ENCODE data around the gene HK1. TPM values are rescaled to one million over a fixed set of nuclear protein-coding genes. Genes with fewer than 3 reads are reported as not detected.
"Not testable (repeated sequence)": the region's sequence is repeated elsewhere in the genome, so short reads cannot be mapped to it uniquely, and the experiment has no call there.

The HK1 gene
- total RNA-seq, 2 experiments from 2014 or later, result 213 to 220 TPM

DNA sequence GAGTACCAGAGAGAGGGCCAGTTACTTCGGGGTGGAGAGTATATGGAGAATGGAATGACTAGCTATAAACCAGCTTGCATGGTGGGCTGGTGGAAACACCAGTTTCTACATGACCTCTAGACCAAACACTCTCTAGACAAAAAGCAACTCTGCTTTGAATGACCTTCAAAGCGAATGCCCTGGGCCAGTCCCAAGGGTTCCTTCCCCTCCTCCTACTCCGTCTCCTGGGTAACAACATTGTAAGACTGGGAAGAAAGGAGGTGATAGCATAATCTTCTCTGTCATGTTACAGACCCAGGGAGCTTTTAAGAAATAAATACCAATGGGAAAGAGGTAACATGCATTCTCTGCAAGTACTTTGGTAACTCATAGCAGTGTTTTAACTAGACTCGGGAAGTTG is 7.4 kb downstream of the HK1 start:
- Mint-ChIP-seq H3K9me3 (no peaks in the 10 kb centered on the region), H3K4me3 (no peak overlapping the region), H3K27ac (no peak overlapping the region), H3K27me3 (no peaks in the 10 kb centered on the region), H3K4me1 (ENCODE audit: low read depth) (no peaks in the 10 kb centered on the region), H3K36me3 (no peaks in the 10 kb centered on the region)
- POLR2A ChIA-PET, result no interaction called here
- DNase-seq, result no peak
- intact Hi-C loops (cut with micrococcal nuclease), result no loop called here
- CTCF ChIA-PET, result no interaction called here

DNA sequence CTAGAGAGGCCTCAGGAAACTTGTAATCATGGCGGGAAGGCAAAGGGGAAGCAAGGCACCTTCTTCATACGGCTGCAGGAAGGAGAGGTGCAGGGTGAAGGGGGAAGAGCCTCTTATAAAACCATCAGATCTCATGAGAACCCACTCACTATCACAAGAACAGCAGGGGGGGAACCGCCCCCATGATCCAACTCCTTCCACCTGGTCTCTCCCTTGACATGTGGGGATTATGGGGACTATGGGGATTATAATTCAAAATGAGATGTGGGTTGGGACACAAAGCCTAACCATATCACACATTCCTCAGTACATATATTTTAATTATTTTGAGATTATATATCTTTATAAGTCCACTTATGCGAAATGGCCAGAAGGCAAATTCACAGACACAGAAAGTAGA is 8.9 kb downstream of the HK1 start:
- CTCF ChIA-PET, result no interaction called here

DNA sequence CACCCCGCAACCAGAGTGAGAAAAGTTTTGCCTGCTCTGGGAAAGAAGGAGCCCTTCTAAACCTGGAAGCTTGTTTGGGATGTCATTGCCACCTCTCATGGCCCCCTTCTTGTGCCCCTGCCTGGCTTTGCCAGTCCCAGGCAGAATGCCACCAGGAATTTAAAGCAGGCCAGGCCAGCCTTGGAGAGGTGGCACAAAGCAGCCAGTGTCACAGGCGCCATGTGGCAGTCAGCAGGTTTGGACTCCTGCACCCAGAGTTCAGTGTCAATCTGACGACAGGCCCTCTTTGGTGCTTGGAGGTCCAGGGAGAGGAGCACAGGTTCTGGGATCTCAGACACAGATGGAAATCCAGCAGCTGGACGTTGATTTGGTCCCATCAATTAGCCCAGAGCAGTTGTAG is 12.7 kb downstream of the HK1 start:
- H3K27me3 Mint-ChIP-seq, result no peaks in the 10 kb centered on the region
- intact Hi-C loops (cut with micrococcal nuclease), result no loop called here
- DNase-seq, result no peak
- POLR2A ChIA-PET, result no interaction called here
- no peaks in the 10 kb centered on the region for H3K36me3 Mint-ChIP-seq
- H3K4me3 Mint-ChIP-seq, result no peak overlapping the region
- H3K9me3 Mint-ChIP-seq, result no peaks in the 10 kb centered on the region
- CTCF ChIA-PET, result no interaction called here
- H3K27ac Mint-ChIP-seq, result no peak overlapping the region
- no peaks in the 10 kb centered on the region for H3K4me1 Mint-ChIP-seq (ENCODE audit: low read depth)

More for the DNA sequence above, 8.9 kb downstream of the HK1 start:
- Mint-ChIP-seq H3K27me3 (no peaks in the 10 kb centered on the region), H3K27ac (no peak overlapping the region), H3K9me3 (no peaks in the 10 kb centered on the region), H3K4me3 (no peak overlapping the region), H3K36me3 (no peaks in the 10 kb centered on the region), H3K4me1 (ENCODE audit: low read depth) (no peaks in the 10 kb centered on the region)
- DNase-seq, result no peak
- intact Hi-C loops (cut with micrococcal nuclease), result no loop called here
- POLR2A ChIA-PET, result no interaction called here

DNA sequence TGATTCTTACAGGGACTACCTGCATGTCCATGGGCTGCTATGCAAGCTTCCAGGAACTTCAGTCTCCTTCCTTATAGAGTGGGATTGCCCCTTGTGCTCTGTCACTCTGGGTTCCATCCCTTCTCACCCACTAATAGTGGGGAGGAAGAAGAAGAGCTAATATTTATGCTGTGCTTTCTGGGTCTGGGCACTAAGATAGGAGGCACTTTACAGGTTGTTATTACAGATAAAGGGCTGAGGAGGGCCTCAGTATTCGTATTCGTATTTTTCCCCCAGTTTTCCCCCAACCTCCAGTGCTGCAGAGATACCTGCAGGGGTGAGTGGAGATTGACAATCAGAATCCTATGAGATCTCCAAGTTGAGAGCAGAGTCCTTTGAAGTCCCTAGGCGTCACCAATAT is 14.2 kb downstream of the HK1 start:
- no peaks in the 10 kb centered on the region for H3K36me3 Mint-ChIP-seq
- no peak overlapping the region for H3K27ac Mint-ChIP-seq
- no peak overlapping the region for H3K4me3 Mint-ChIP-seq
- ChIA-PET CTCF (no interaction called here), POLR2A (no interaction called here)
- no peak for DNase-seq
- no peaks in the 10 kb centered on the region for H3K4me1 Mint-ChIP-seq (ENCODE audit: low read depth)
- no peaks in the 10 kb centered on the region for H3K9me3 Mint-ChIP-seq
- intact Hi-C loops (cut with micrococcal nuclease), result no loop called here
- no peaks in the 10 kb centered on the region for H3K27me3 Mint-ChIP-seq

DNA sequence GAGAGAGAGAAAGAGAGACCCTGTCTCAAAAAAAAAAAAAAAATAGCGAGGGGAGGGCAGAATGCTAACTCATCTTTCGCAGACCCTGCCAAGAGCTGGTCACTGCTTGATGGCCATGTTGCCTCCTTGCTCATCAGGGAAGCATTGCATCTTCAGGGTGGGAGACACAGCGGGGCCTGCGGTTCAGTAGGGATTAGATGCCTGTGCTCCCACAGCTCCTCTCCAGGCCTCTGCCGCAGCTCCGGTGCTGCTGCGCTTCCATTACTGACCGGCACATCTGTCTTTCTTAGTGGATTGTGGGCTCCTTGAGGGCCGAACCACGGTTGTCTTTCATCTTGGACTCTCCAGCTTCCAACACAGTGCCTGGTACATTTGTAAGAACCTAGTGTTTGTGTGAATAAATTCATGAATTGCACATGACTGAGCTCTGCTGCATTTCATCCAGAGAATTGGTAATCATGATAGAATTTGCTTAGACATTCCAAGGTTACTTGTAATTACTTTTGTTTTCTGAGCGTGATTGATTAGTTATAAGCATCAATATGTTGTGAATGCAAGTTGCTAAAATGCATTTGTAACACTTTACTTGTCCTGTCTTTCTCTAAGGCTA is 16.8 kb downstream of the HK1 start:
- ChIA-PET CTCF (no interaction called here), POLR2A (interaction anchor here (0.6 kb wide), 1 partner anchor 67 kb away, joined by 3 read pairs; no protein-coding TSS in a partner anchor)
- H3K36me3 Mint-ChIP-seq, result no peaks in the 10 kb centered on the region
- intact Hi-C loops (cut with micrococcal nuclease), result no loop called here
- no peak overlapping the region for H3K4me3 Mint-ChIP-seq
- no peaks in the 10 kb centered on the region for H3K4me1 Mint-ChIP-seq (ENCODE audit: low read depth)
- DNase-seq, result no peak
- no peaks in the 10 kb centered on the region for H3K9me3 Mint-ChIP-seq
- peaks cover 1% of the 10 kb centered on the region for H3K27me3 Mint-ChIP-seq
- no peak overlapping the region for H3K27ac Mint-ChIP-seq

DNA sequence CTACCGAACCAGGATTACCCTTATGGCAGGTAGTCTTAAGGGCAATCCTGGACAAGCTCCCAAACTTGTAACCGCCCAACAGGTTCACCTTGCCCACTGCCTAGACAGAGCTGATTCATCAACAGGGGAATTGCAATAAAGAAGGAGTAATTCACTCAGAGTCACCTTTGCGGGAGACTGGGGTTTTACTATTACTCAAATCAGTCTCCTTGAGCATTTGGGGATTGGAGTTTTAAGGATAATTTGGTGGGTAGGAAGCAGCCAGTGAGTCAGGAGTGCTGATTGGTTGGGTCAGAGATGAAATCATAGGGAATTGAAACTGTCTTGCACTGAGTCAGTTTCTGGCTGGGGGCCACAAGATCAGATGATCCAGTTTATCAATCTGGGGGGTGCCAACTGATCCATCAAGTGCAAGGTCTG is 25.3 kb downstream of the HK1 start:
- no peak overlapping the region for H3K27ac Mint-ChIP-seq
- peak; percentile 49 for DNase-seq

DNA sequence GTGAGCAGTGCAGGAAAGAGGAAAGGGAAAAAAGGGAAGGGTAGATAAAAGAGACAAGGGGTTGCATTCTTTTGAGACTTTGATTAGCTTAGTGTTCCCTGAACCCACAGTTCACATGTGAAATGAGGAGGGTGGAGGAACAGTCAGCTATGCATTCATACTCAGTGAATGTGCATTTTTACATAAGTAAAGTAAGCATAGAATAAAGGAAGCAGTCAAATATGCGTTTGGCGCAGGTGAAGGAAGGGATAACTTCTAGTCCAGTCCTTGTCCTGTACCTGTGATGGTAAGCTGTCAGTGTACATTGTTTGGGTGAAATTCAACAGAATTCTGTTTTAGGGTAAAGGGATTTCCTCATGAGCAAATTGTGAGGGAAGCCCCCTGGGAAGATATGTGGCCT is 28.1 kb downstream of the HK1 start:
- CTCF ChIA-PET, result no interaction called here
- intact Hi-C loops (cut with micrococcal nuclease), result no loop called here
- Mint-ChIP-seq H3K9me3 (no peaks in the 10 kb centered on the region), H3K4me1 (ENCODE audit: low read depth) (peaks cover 5% of the 10 kb centered on the region), H3K36me3 (no peaks in the 10 kb centered on the region), H3K27me3 (no peaks in the 10 kb centered on the region), H3K27ac (no peak overlapping the region), H3K4me3 (no peak overlapping the region)
- no peak for DNase-seq
- POLR2A ChIA-PET, result no interaction called here

More for the DNA sequence above, 25.3 kb downstream of the HK1 start:
- CTCF ChIA-PET, result no interaction called here
- peaks cover 5% of the 10 kb centered on the region for H3K4me1 Mint-ChIP-seq (ENCODE audit: low read depth)
- H3K27me3 Mint-ChIP-seq, result peaks cover 1% of the 10 kb centered on the region
- intact Hi-C loops (cut with micrococcal nuclease), result no loop called here
- H3K36me3 Mint-ChIP-seq, result no peaks in the 10 kb centered on the region
- no peaks in the 10 kb centered on the region for H3K9me3 Mint-ChIP-seq
- H3K4me3 Mint-ChIP-seq, result no peak overlapping the region
- POLR2A ChIA-PET, result no interaction called here

DNA sequence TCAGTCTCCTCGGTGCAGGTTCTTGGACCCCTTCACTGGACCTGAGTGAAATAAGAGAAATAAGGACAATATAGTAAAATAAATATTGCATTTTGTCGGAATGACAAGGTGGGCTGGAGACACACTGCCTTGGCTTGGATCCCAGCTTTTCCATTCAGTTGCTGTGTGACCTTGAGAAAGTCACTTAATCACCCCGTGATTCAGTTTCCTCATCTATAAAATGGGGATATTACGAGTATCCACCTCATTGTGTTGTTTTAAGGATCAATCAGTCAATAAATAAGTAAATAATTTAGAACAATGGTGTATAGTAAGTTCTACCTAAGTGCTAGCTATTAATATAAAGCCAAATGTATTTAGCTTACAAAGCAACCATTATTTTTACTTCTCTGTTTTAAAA is 29.1 kb downstream of the HK1 start:
- CTCF ChIA-PET, result no interaction called here
- H3K27ac Mint-ChIP-seq, result no peak overlapping the region
- H3K36me3 Mint-ChIP-seq, result no peaks in the 10 kb centered on the region
- no peak for DNase-seq
- intact Hi-C loops (cut with micrococcal nuclease), result no loop called here
- POLR2A ChIA-PET, result no interaction called here
- H3K4me3 Mint-ChIP-seq, result no peak overlapping the region
- no peaks in the 10 kb centered on the region for H3K9me3 Mint-ChIP-seq
- H3K4me1 Mint-ChIP-seq (ENCODE audit: low read depth), result peaks cover 5% of the 10 kb centered on the region
- H3K27me3 Mint-ChIP-seq, result no peaks in the 10 kb centered on the region

DNA sequence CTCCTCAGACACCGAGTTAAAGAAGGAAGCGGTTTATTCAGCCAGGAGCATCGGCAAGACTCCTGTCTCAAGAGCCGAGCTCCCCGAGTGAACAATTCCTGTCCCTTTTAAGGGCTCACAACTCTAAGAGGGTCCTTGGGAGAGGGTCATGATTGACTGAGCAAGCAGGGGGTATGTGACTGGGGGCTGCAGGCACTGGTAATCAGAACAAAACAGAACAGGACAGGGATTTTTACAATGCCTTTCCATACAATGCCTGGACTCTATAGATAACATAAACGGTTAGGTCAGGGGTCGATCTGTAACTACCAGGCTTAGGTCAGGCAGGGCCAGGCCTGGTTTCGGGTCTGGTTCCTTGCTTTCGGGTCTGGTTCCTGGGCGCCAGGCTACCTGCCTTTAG is 30.0 kb downstream of the HK1 start:
- DNase-seq; CTCF ChIA-PET; H3K36me3 Mint-ChIP-seq; H3K4me3 Mint-ChIP-seq; H3K4me1 Mint-ChIP-seq (ENCODE audit: low read depth); H3K9me3 Mint-ChIP-seq; H3K27me3 Mint-ChIP-seq; intact Hi-C loops (cut with micrococcal nuclease); H3K27ac Mint-ChIP-seq; POLR2A ChIA-PET: not testable (repeated sequence)

DNA sequence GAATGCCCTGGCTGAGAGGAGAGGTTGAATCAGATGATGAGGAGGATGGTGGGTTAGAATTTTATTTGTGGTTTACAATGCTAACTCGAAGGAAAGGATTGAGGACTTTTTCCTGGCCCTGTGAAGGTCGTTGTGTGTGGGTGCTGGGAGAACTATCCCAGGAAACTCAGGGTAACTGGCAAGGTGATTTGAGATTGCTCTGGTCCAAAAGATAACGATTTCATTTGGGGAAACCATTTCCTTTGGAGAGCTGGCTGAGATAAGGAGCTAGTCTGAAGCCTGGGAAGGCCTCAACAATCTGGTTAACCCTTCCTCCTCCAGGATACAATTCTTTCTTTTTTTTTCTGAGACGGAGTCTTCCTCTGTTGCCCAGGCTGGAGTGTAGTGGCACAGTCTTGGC is 33.0 kb downstream of the HK1 start:
- no peak for DNase-seq
- intact Hi-C loops (cut with micrococcal nuclease), result no loop called here
- no peak overlapping the region for H3K4me3 Mint-ChIP-seq
- peaks cover 7% of the 10 kb centered on the region for H3K4me1 Mint-ChIP-seq (ENCODE audit: low read depth)
- no peaks in the 10 kb centered on the region for H3K27me3 Mint-ChIP-seq
- CTCF ChIA-PET, result interaction anchor here (0.7 kb wide), 1 partner anchor 72 kb away, joined by 3 read pairs; no protein-coding TSS in a partner anchor
- H3K9me3 Mint-ChIP-seq, result no peaks in the 10 kb centered on the region
- H3K36me3 Mint-ChIP-seq, result no peaks in the 10 kb centered on the region
- no peak overlapping the region for H3K27ac Mint-ChIP-seq
- POLR2A ChIA-PET, result interaction anchor here (0.6 kb wide), 1 partner anchor 47 kb away, joined by 3 read pairs; no protein-coding TSS in a partner anchor

DNA sequence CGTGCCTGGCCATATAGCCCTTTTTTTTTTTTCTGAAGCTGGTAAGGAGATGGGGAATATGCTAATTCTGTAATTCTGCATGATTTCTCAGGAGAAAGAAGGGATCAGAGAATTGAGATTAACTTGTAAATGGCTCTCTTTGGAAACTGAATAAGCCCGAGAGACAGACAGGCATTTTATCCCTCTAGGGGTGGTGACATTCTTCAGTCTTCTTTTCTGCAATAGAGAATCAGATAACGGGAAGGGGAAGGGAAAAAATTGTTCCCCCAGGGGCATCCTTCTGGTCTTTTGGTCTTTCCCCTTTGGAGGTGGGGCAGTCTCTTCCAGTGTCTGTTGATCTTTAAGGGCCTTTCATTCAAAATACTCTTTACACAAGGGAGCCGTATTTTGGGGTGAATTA is 34.2 kb downstream of the HK1 start:
- ChIA-PET CTCF (no interaction called here), POLR2A (no interaction called here)
- DNase-seq, result no peak
- H3K27me3 Mint-ChIP-seq, result no peaks in the 10 kb centered on the region
- no peak overlapping the region for H3K4me3 Mint-ChIP-seq
- H3K27ac Mint-ChIP-seq, result no peak overlapping the region
- no peaks in the 10 kb centered on the region for H3K36me3 Mint-ChIP-seq
- H3K9me3 Mint-ChIP-seq, result no peaks in the 10 kb centered on the region
- intact Hi-C loops (cut with micrococcal nuclease), result no loop called here
- peaks cover 18% of the 10 kb centered on the region for H3K4me1 Mint-ChIP-seq (ENCODE audit: low read depth)

DNA sequence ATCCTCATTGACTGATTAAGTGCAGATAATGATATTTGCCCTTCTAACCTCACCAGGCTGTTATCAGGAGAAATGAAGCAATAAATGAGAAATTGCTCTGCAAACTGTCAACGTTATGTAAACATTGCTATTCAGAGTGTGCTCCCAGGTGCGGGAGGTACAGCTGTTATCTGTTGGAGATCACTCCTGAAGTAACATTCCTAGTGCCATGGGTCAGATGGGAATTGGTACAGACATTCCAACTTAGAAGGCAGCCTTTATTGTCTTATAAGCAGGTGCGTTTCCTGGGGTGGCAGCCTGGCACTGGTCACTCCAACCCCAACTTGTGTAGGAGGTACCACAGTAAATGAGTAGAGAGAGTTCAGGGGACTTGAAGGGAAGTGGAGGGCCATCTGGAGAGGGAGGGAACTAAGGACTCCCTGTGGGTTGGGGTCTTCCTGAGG is 36.8 kb downstream of the HK1 start:
- no peak overlapping the region for H3K27ac Mint-ChIP-seq
- CTCF ChIA-PET, result no interaction called here
- H3K4me1 Mint-ChIP-seq (ENCODE audit: low read depth), result peaks cover 24% of the 10 kb centered on the region
- no peak overlapping the region for H3K4me3 Mint-ChIP-seq
- peaks cover 12% of the 10 kb centered on the region for H3K36me3 Mint-ChIP-seq
- no peaks in the 10 kb centered on the region for H3K27me3 Mint-ChIP-seq
- no peaks in the 10 kb centered on the region for H3K9me3 Mint-ChIP-seq
- DNase-seq, result no peak
- intact Hi-C loops (cut with micrococcal nuclease), result loop anchor here (5.0 kb wide), 2 partner anchors 77 to 93 kb away; partner anchors contain the start of gene HKDC1
- POLR2A ChIA-PET, result no interaction called here

DNA sequence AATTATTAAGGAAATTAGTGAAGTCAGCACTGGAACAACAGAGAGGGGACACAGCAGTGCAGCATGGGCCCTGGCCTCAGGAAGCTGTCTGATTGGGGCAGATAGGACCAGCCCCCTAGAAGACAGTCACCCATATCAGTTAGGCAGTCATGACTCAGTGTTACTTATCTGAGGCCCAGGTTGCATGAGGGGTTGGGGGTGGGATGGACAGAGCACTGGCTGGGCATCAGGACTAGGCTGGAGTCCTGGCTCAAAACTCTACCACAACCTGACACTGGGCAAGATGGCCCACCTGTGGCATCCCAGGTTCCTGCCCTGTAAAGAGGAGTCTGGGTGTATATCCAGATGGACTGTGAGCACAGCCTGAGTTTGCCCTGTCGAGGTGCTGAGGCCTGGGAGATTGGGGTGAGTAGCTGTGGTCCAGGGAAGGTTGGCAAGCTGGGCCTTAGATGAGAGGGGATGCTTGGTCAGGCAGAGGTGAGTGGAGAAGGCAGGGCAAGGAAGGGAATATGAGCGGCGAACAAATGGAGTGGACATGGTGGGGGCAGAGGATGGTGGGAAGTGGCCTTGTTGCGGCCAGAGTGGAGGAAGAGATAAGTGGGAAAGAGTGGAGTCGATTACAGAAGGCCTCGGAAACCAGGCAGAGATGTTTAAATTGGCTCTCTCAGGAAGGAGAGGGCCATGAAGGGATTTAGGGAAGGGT is 37.5 kb downstream of the HK1 start:
- Mint-ChIP-seq H3K36me3 (peaks cover 14% of the 10 kb centered on the region), H3K27me3 (no peaks in the 10 kb centered on the region), H3K27ac (peak overlapping the region; percentile 21), H3K4me1 (ENCODE audit: low read depth) (peaks cover 31% of the 10 kb centered on the region), H3K4me3 (no peak overlapping the region), H3K9me3 (no peaks in the 10 kb centered on the region)
- peak; percentile 22 for DNase-seq
- CTCF ChIA-PET, result interaction anchor here (1.7 kb wide), 1 partner anchor 77 kb away, joined by 4 read pairs; no protein-coding TSS in a partner anchor
- POLR2A ChIA-PET, result no interaction called here
- intact Hi-C loops (cut with micrococcal nuclease), result loop anchor here (5.0 kb wide), 2 partner anchors 77 to 93 kb away; partner anchors contain the start of gene HKDC1
